ENCODE measurements around the gene MT1HL1.

MT1HL1 gene

DNA sequence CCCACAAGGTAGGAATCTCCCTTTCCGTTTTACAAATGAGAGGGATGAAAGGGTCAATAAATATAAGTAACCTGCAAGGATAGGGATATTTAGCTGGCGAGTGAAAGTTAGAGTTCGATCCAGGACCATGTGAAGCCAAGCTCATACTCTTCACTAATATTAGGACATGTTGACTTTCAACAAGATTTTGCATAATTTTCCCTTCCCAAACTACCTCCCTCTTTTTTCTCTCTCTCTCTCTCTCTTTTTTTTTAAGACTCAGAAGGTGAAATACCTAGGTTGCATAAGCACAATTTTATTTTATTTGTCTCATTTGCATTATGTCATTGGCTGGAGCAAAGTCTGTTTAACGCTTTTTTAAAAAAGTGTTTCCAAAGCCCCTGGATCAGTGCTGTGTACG is 8.1 kb upstream of the MT1HL1 start:
- in situ Hi-C loops (cut with HindIII; ENCODE audit: low sequenced_read_pairs): no loop called here
- TF ChIP-seq, protein P1, sequence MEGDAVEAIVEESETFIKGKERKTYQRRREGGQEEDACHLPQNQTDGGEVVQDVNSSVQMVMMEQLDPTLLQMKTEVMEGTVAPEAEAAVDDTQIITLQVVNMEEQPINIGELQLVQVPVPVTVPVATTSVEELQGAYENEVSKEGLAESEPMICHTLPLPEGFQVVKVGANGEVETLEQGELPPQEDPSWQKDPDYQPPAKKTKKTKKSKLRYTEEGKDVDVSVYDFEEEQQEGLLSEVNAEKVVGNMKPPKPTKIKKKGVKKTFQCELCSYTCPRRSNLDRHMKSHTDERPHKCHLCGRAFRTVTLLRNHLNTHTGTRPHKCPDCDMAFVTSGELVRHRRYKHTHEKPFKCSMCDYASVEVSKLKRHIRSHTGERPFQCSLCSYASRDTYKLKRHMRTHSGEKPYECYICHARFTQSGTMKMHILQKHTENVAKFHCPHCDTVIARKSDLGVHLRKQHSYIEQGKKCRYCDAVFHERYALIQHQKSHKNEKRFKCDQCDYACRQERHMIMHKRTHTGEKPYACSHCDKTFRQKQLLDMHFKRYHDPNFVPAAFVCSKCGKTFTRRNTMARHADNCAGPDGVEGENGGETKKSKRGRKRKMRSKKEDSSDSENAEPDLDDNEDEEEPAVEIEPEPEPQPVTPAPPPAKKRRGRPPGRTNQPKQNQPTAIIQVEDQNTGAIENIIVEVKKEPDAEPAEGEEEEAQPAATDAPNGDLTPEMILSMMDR (IDR thresholded peaks at IDR 0.05; ENCODE audit: low read depth, low read length, missing control alignments): no peak
- no peak for DNase-seq (ENCODE audit: low read depth)
- no peak overlapping the region for H3K4me3 ChIP-seq (ENCODE audit: low read depth, low read length)

DNA sequence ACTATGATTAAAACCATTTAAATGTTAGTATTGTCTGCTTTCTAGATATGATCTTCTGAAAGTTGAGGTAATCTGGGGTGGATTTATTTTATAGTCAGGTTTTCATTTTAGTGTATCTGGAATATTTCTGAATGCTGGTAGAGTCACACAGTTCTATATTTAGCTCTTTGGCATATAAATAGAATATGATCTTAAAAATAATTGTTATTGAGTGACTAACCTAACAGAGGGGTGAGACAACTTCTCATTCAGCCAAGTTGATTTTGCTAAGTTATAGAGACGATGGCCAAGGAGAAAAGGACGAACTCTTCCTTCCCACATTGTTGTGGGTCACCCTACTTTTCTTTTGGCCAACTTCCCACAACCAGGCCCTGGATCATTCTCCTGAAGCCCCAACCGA is 7.2 kb upstream of the MT1HL1 start:
- TF ChIP-seq, protein P1 (IDR thresholded peaks at IDR 0.05; ENCODE audit: low read depth, low read length, missing control alignments): no peak
- no peak for DNase-seq (ENCODE audit: low read depth)
- H3K4me3 ChIP-seq (ENCODE audit: low read depth, low read length): no peak overlapping the region
- in situ Hi-C loops (cut with HindIII; ENCODE audit: low sequenced_read_pairs): no loop called here

DNA sequence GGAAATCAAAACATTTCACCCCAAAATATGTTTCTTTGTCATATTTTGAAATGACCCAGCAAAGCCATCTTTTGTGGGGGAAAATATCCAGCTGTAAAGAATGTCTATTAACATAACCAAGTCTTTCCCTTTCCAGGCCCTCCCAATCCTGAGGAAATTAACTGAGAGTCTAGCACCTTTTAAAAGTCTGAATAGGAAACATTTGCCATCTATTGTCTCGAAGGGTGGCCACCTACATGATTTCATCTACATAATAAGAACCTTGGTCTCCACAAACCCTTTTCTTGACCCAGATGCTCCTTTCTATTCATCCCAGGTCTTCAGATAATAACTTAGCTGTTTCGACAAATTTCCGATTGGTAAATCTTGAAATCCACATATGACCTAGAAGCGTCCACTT is 5.4 kb upstream of the MT1HL1 start:
- TF ChIP-seq, protein P1 (IDR thresholded peaks at IDR 0.05; ENCODE audit: low read depth, low read length, missing control alignments): no peak
- in situ Hi-C loops (cut with HindIII; ENCODE audit: low sequenced_read_pairs): no loop called here
- H3K4me3 ChIP-seq (ENCODE audit: low read depth, low read length): no peak overlapping the region
- no peak for DNase-seq (ENCODE audit: low read depth)

DNA sequence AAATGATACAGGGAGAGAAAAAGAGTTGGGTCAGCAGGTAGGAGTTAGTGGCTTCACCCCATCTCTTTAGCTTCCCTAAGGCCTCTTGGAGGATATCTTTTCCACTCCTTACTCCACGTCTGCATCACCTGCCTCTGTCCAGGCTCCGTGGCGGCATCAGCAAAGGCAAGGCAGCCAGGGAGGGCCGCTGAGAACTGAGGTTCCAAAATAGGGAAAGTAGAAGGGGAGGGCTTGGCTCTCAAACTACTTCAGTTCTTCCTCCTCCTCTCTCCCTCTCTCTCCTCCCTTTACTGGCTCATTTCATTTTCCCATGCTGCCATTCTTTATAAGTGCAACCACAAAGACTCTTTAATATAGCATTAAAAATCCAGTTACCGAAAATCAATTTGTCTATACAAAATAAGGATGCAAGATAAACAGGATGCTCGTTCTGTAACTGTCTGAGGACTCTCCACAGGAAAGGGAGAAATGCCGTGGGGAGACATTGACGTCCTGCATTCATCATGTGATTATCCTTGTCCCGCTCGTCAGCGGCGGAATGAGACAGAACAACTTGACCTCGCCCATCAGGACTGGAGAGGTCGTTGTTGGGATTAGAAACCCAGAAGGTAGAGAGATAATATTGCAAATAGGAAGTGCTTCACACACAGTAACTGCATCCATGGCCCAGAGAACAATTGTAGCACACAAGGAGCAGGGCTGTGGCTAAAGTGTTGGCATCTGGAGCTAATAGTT is 3.1 kb upstream of the MT1HL1 start:
- in situ Hi-C loops (cut with HindIII; ENCODE audit: low sequenced_read_pairs): no loop called here
- no peak overlapping the region for H3K4me3 ChIP-seq (ENCODE audit: low read depth, low read length)
- DNase-seq (ENCODE audit: low read depth): no peak
- TF ChIP-seq, protein P1 (IDR thresholded peaks at IDR 0.05; ENCODE audit: low read depth, low read length, missing control alignments): no peak

DNA sequence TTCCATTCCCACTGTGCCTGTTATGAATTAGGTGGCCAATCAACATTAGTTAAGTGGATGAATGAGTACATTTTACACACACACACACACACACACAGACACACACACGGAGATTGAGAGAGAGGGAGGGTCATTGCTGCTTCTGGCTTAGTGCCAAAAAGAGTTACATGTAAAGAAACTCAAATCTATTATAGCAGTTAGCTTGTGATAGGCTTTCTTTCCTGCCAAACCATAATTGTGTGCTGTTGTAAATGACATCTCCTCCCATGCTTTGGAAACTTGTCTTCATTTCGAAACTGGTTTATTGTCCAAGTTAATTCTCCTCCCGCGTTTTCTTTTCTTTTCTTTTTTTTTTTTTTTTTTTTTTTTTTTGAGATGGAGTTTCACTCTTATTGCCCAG is 1.4 kb upstream of the MT1HL1 start:
- in situ Hi-C loops (cut with HindIII; ENCODE audit: low sequenced_read_pairs): no loop called here
- no peak overlapping the region for H3K4me3 ChIP-seq (ENCODE audit: low read depth, low read length)
- no peak for DNase-seq (ENCODE audit: low read depth)
- TF ChIP-seq, protein P1 (IDR thresholded peaks at IDR 0.05; ENCODE audit: low read depth, low read length, missing control alignments): no peak

DNA sequence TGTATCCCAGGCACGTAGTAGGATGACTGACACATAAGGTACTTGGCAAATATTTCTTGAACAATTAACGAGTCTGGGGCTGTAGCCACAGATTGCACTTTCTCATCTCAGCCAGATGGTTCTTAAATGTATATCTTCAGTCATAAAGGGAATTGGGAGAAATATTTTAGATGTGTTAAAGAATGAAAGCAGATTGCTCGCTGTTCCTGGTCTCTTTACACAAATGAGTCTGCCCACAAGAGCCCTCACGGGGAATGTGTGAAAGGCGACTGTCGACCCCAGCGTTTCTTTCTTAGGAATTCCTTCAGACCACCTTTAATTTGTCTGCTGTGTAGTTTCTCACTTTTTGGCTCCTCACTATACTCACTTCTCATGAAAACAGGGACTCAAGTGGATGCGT is 725 bp downstream of the MT1HL1 start:
- no peak for DNase-seq (ENCODE audit: low read depth)

More for the DNA sequence above, 725 bp downstream of the MT1HL1 start:
- TF ChIP-seq, protein P1 (IDR thresholded peaks at IDR 0.05; ENCODE audit: low read depth, low read length, missing control alignments): no peak
- in situ Hi-C loops (cut with HindIII; ENCODE audit: low sequenced_read_pairs): no loop called here
- H3K4me3 ChIP-seq (ENCODE audit: low read depth, low read length): no peak overlapping the region
